Measurements from ENCODE around the gene SLIT3.

Gene SLIT3

DNA sequence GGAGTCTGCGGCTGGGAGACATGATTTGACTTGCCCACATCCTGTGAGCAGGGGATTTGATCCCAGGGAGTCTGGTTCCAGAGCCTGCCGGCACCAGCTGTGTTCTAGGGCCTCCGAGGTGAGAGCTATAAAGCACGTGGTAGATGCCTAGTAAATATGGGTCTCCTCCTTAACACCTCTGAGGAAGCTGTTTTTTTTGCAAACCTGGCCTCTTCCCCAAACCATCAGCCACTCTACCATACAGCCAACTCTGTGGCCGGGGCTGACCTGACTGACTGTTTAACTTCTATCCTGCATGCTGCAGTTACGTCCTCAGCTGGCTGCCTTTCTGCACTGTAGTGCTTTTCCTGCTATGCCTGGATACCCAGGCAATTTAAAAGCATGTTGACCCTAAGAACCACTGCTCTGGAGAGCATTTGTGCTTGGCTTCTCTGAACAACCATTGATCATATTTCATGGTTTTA, 220.5 kb downstream of the SLIT3 start:
- no peaks in the 10 kb centered on the region for H3K79me2 ChIP-seq (ENCODE audit: insufficient read depth, low read length)
- H3K27ac ChIP-seq (ENCODE audit: low read length) = no peak overlapping the region
- peak; percentile 74 for ATAC-seq (ENCODE audit: insufficient read depth, low read depth)
- no peak overlapping the region for H3K4me2 ChIP-seq (ENCODE audit: insufficient read depth, low read length)
- no peak overlapping the region for H3K4me3 ChIP-seq (ENCODE audit: low read depth in 1 of 2, low read length in 2 of 2)
- peaks cover 2% of the 10 kb centered on the region; the same call in 1 of the 2 replicates for H3K4me1 ChIP-seq (ENCODE audit: insufficient read depth, low read length)
- no peaks in the 10 kb centered on the region for H4K20me1 ChIP-seq (ENCODE audit: insufficient read depth, low read length)
- peak; percentile 36 for DNase-seq
- H3K36me3 ChIP-seq (ENCODE audit: insufficient read depth, low read length) = no peaks in the 10 kb centered on the region
- no peak overlapping the region for H2AFZ ChIP-seq (ENCODE audit: low read depth, low read length)
- TF ChIP-seq CTCF (IDR thresholded peaks at IDR 0.05; ENCODE audit: borderline replicate concordance, extremely low read depth, low read length, poor library complexity, severe bottlenecking) (no peak), EZH2 (IDR thresholded peaks at IDR 0.05; ENCODE audit: borderline replicate concordance, low read depth, low read length, severe bottlenecking) (no peak)
- H3K9me3 ChIP-seq (ENCODE audit: insufficient read depth, low read length, severe bottlenecking) = no peaks in the 10 kb centered on the region
- no peaks in the 10 kb centered on the region for H3K27me3 ChIP-seq (ENCODE audit: insufficient read depth, low read length, poor library complexity)
- no peak overlapping the region for H3K9ac ChIP-seq (ENCODE audit: low read depth, low read length)

- no peak overlapping the region for H3K4me3 ChIP-seq (ENCODE audit: low read depth in 1 of 2, low read length in 2 of 2)
- H4K20me1 ChIP-seq (ENCODE audit: insufficient read depth, low read length) = no peaks in the 10 kb centered on the region
- no peaks in the 10 kb centered on the region for H3K27me3 ChIP-seq (ENCODE audit: insufficient read depth, low read length, poor library complexity)
- ATAC-seq (ENCODE audit: insufficient read depth, low read depth) (no peak), DNase-seq (no peak)
- no peak overlapping the region for H2AFZ ChIP-seq (ENCODE audit: low read depth, low read length)
- no peak overlapping the region for H3K27ac ChIP-seq (ENCODE audit: low read length)
- H3K9me3 ChIP-seq (ENCODE audit: insufficient read depth, low read length, severe bottlenecking) = no peaks in the 10 kb centered on the region
- H3K9ac ChIP-seq (ENCODE audit: low read depth, low read length) = no peak overlapping the region
- peaks cover 2% of the 10 kb centered on the region; the same call in 1 of the 2 replicates for H3K4me1 ChIP-seq (ENCODE audit: insufficient read depth, low read length)
- H3K4me2 ChIP-seq (ENCODE audit: insufficient read depth, low read length) = no peak overlapping the region
- H3K79me2 ChIP-seq (ENCODE audit: insufficient read depth, low read length) = no peaks in the 10 kb centered on the region
- H3K36me3 ChIP-seq (ENCODE audit: insufficient read depth, low read length) = no peaks in the 10 kb centered on the region
- TF ChIP-seq CTCF (IDR thresholded peaks at IDR 0.05; ENCODE audit: borderline replicate concordance, extremely low read depth, low read length, poor library complexity, severe bottlenecking) (no peak), EZH2 (IDR thresholded peaks at IDR 0.05; ENCODE audit: borderline replicate concordance, low read depth, low read length, severe bottlenecking) (no peak)
These were observed 221.2 kb downstream of the SLIT3 start for GRCh38 chr5:169079697-169080096.

DNA sequence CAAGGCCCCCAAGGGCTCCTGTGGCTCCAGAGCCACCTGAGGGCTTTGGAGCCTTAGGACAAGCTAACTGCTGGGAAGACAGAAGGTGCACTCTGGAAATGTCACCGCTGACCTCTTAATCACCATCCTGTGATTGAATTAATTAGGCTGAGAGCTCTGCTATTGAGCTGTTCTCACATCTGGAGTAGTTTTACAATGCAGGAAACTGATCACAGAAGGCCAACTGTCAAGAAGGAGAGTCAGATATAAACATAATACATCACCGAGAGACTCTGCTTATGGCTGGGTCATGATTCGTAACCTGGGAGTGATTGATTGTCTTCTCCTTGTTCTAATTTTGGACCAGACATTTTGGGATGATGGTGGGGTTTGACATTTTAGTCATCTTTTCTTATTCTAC, 226.1 kb downstream of the SLIT3 start:
- no peak overlapping the region for H3K9ac ChIP-seq (ENCODE audit: low read depth, low read length)
- no peak overlapping the region for H2AFZ ChIP-seq (ENCODE audit: low read depth, low read length)
- H4K20me1 ChIP-seq (ENCODE audit: insufficient read depth, low read length) = no peaks in the 10 kb centered on the region
- no peak overlapping the region for H3K27ac ChIP-seq (ENCODE audit: low read length)
- no peaks in the 10 kb centered on the region for H3K79me2 ChIP-seq (ENCODE audit: insufficient read depth, low read length)
- no peaks in the 10 kb centered on the region for H3K36me3 ChIP-seq (ENCODE audit: insufficient read depth, low read length)
- ATAC-seq (ENCODE audit: insufficient read depth, low read depth) (no peak), DNase-seq (no peak)
- H3K4me1 ChIP-seq (ENCODE audit: insufficient read depth, low read length) = no peaks in the 10 kb centered on the region
- H3K27me3 ChIP-seq (ENCODE audit: insufficient read depth, low read length, poor library complexity) = peaks cover 2% of the 10 kb centered on the region
- no peaks in the 10 kb centered on the region for H3K9me3 ChIP-seq (ENCODE audit: insufficient read depth, low read length, severe bottlenecking)
- TF ChIP-seq CTCF (IDR thresholded peaks at IDR 0.05; ENCODE audit: borderline replicate concordance, extremely low read depth, low read length, poor library complexity, severe bottlenecking) (no peak), EZH2 (IDR thresholded peaks at IDR 0.05; ENCODE audit: borderline replicate concordance, low read depth, low read length, severe bottlenecking) (no peak)
- H3K4me2 ChIP-seq (ENCODE audit: insufficient read depth, low read length) = no peak overlapping the region
- no peak overlapping the region for H3K4me3 ChIP-seq (ENCODE audit: low read depth in 1 of 2, low read length in 2 of 2)

GRCh38 chr5:169072233-169072632, 228.7 kb downstream of the SLIT3 start:
- no peak for DNase-seq
- H3K27ac ChIP-seq (ENCODE audit: low read length) = no peak overlapping the region
- H3K79me2 ChIP-seq (ENCODE audit: insufficient read depth, low read length) = no peaks in the 10 kb centered on the region
- H3K4me1 ChIP-seq (ENCODE audit: insufficient read depth, low read length) = no peaks in the 10 kb centered on the region
- no peak overlapping the region for H3K4me2 ChIP-seq (ENCODE audit: insufficient read depth, low read length)
- H3K9me3 ChIP-seq (ENCODE audit: insufficient read depth, low read length, severe bottlenecking) = no peaks in the 10 kb centered on the region
- H3K4me3 ChIP-seq (ENCODE audit: low read depth in 1 of 2, low read length in 2 of 2) = no peak overlapping the region
- H3K9ac ChIP-seq (ENCODE audit: low read depth, low read length) = no peak overlapping the region
- H4K20me1 ChIP-seq (ENCODE audit: insufficient read depth, low read length) = no peaks in the 10 kb centered on the region
- ATAC-seq (ENCODE audit: insufficient read depth, low read depth) = no peak
- H3K36me3 ChIP-seq (ENCODE audit: insufficient read depth, low read length) = no peaks in the 10 kb centered on the region
- TF ChIP-seq EZH2 (IDR thresholded peaks at IDR 0.05; ENCODE audit: borderline replicate concordance, low read depth, low read length, severe bottlenecking) = no peak
- no peak for TF ChIP-seq CTCF (IDR thresholded peaks at IDR 0.05; ENCODE audit: borderline replicate concordance, extremely low read depth, low read length, poor library complexity, severe bottlenecking)
- H3K27me3 ChIP-seq (ENCODE audit: insufficient read depth, low read length, poor library complexity) = peaks cover 5% of the 10 kb centered on the region
- no peak overlapping the region for H2AFZ ChIP-seq (ENCODE audit: low read depth, low read length)

Measured in DND-41 (cell line).